GM06990 (cell line): ENCODE measurements around the gene BAHCC1.
"Not testable (repeated sequence)": the region's sequence is repeated elsewhere in the genome, so short reads cannot be mapped to it uniquely, and the experiment has no call there.

Experiments
- DNase-seq: peaks from one replicate; pipeline ENCODE4 v3.0.0-alpha.2; 2011; ENCODE audit not compliant: insufficient read length; ENCODE audit errors: extremely low read depth
- H3K27me3 ChIP-seq: replicated peaks from 2 replicates; pipeline ENCODE4 v1.6.0; 2011; ENCODE audit warnings: low read length; ENCODE audit not compliant: control insufficient read depth, insufficient read depth
- H3K36me3 ChIP-seq: 2 replicates; pipeline ENCODE4 v1.5.1; 2011; ENCODE audit warnings: low read length; ENCODE audit not compliant: control insufficient read depth, insufficient read depth
- H3K4me3 ChIP-seq: replicated peaks from 2 replicates; pipeline ENCODE4 v1.5.1; 2011; ENCODE audit warnings: low read depth, mild to moderate bottlenecking, control low read depth, low read length
- TF ChIP-seq, protein P1 (sequence below): IDR thresholded peaks from 2 replicates; pipeline ENCODE4 v1.5.1; 2011; ENCODE audit warnings: low read length, control low read depth, mild to moderate bottlenecking, inconsistent platforms; ENCODE audit not compliant: insufficient read depth, poor library complexity, severe bottlenecking

Gene BAHCC1

DNA sequence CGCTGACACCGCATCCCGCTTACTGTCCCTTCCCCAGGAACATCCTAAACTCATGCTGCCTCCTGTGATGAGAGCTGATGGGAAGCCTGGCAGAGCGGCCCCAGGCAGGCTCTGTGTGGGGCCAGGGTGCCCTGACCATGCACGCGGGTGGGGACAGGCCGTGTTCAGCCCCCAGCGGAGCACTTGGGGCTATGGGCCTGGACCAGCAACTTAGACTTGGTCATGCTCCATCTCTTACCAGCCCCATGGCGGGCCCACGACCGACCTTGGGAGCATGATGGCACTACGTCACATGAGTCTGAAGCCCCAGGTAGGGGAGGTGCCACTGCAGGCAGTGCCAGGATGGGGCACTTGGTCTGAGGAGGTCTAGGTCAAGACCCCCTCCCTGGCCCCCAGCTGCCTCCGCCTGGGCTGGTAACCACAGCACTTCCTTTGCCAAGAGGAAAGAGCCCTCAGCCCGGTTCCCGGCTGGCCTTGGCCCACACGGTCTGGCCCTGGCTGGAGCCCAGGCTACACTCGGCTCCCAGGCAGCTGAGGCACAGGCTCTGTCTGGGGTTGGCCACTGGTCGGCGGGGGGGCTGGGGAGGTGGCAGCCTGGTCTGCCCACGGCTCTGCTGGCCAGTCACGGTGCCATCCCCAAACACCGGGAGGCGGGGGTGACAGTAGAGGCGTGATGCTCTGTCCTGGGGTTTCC, 25.7 kb downstream of the BAHCC1 start:
- H3K27me3 ChIP-seq: no peaks in the 10 kb centered on the region; the same call in 1 of the 2 replicates
- TF ChIP-seq, protein P1, sequence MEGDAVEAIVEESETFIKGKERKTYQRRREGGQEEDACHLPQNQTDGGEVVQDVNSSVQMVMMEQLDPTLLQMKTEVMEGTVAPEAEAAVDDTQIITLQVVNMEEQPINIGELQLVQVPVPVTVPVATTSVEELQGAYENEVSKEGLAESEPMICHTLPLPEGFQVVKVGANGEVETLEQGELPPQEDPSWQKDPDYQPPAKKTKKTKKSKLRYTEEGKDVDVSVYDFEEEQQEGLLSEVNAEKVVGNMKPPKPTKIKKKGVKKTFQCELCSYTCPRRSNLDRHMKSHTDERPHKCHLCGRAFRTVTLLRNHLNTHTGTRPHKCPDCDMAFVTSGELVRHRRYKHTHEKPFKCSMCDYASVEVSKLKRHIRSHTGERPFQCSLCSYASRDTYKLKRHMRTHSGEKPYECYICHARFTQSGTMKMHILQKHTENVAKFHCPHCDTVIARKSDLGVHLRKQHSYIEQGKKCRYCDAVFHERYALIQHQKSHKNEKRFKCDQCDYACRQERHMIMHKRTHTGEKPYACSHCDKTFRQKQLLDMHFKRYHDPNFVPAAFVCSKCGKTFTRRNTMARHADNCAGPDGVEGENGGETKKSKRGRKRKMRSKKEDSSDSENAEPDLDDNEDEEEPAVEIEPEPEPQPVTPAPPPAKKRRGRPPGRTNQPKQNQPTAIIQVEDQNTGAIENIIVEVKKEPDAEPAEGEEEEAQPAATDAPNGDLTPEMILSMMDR: no peak
- no peak overlapping the region for H3K4me3 ChIP-seq
- DNase-seq: no peak
- H3K36me3 ChIP-seq: no peaks in the 10 kb centered on the region

GRCh38 chr17:81422776-81423697, 27.8 kb downstream of the BAHCC1 start:
- no peak for DNase-seq
- TF ChIP-seq, protein P1: no peak
- Histone ChIP-seq H3K36me3 (no peaks in the 10 kb centered on the region), H3K4me3 (no peak overlapping the region), H3K27me3 (no peaks in the 10 kb centered on the region; the same call in 1 of the 2 replicates)

- Histone ChIP-seq H3K36me3 (no peaks in the 10 kb centered on the region), H3K4me3 (no peak overlapping the region), H3K27me3 (peaks cover 2% of the 10 kb centered on the region; the same call in 1 of the 2 replicates)
- DNase-seq: no peak
- TF ChIP-seq, protein P1: no peak
These were observed 28.4 kb downstream of the BAHCC1 start for GRCh38 chr17:81423698-81424071.

DNA sequence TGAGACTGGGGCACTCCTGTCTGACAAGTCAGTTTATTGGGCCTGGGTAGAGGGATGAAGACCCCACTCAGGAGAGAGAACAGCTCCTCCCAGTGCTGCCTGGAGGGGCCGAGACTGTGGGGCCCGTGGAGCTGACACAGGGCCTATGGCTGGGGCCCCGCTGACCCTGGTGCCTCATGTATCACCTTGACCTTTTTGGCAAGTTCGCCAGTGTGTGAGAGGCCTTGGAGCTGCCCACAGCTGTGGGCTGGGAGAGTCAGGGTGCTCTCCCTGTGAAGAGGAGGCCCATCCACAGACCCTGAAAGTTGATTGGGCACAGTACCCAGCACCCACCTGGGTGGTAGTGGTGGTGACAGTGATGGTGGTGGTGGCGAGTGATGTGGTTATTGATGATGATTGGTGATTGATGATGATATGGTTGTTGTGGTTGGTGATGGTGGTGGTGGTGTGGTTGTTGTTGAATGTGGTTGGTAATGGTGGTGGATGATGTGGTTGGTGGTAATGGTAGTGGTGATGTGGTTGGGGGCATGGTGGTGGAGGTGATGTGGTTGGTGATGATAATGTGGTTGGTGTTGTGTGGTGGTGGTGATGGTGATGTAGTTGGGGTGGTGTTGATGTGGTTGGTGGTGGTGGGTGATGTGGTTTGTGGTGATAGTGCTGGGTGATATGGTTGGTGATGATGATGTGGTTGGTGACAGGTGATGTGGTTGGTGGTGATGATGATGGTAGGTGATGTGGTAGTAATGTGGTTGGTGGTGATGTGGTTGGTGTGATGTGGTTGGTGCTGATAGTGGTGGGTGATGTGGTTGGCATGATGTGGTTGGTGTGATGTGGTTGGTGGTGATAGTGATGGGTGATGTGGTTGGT, 29.1 kb downstream of the BAHCC1 start:
- TF ChIP-seq, protein P1: no peak
- H3K27me3 ChIP-seq: peaks cover 2% of the 10 kb centered on the region; the same call in 1 of the 2 replicates
- H3K4me3 ChIP-seq: no peak overlapping the region
- DNase-seq: no peak
- no peaks in the 10 kb centered on the region for H3K36me3 ChIP-seq

- not testable (repeated sequence) for H3K4me3 ChIP-seq, DNase-seq, H3K36me3 ChIP-seq, H3K27me3 ChIP-seq
These were observed 29.8 kb downstream of the BAHCC1 start for GRCh38 chr17:81425041-81425440.

GRCh38 chr17:81425716-81426392, 30.6 kb downstream of the BAHCC1 start:
- H3K4me3 ChIP-seq, H3K36me3 ChIP-seq, H3K27me3 ChIP-seq, DNase-seq: not testable (repeated sequence)
